HepG2 (cell line): Measurements from ENCODE around the gene SLC7A10. TPM values are rescaled to one million over a fixed set of nuclear protein-coding genes. Genes with fewer than 3 reads are reported as not detected.

Source experiments
- EP300 ChIP-seq, 3 experiments: sonication (generic) in 1 of 3; formaldehyde crosslinking in 1 of 3; IDR thresholded peaks; 2 replicates each; pipeline versions ENCODE4 v1.5.1 to v1.6.1; 2011 to 2020; ENCODE audit warnings: low read depth in 2 of 3, low read length in 2 of 3, borderline replicate concordance in 1 of 3, improper control_type of control experiment in 1 of 3, mild to moderate bottlenecking in 1 of 3, missing genetic modification reagents in 1 of 3, moderate library complexity in 1 of 3
- EZH2 ChIP-seq: conservative IDR thresholded peaks from 2 replicates; pipeline ENCODE4 v1.6.1; 2012; ENCODE audit warnings: mild to moderate bottlenecking, low read depth, low read length, moderate library complexity
- FOXO4 ChIP-seq: sonication (generic); formaldehyde crosslinking; conservative IDR thresholded peaks from 2 replicates; pipeline ENCODE4 v1.8.1; 2023; ENCODE audit warnings: missing genetic modification reagents
- GATA4 ChIP-seq: sonication (generic); IDR thresholded peaks from 2 replicates; pipeline ENCODE4 v1.6.1; 2016; ENCODE audit warnings: antibody characterized with exemption, low read depth, borderline replicate concordance
- GFI1 ChIP-seq: sonication (generic); formaldehyde crosslinking; IDR thresholded peaks from 2 replicates; pipeline ENCODE4 v1.5.0; 2020; ENCODE audit warnings: missing genetic modification reagents, mild to moderate bottlenecking, borderline replicate concordance
- HDAC1 ChIP-seq: sonication (generic); formaldehyde crosslinking; IDR thresholded peaks from 2 replicates; pipeline ENCODE4 v1.5.1; 2020; ENCODE audit warnings: mild to moderate bottlenecking, missing genetic modification reagents
- HMGXB4 ChIP-seq, 2 experiments: sonication (generic) in 1 of 2; formaldehyde crosslinking in 1 of 2; IDR thresholded peaks; 2 replicates each; pipeline versions ENCODE4 v1.4.0 to v1.6.1; 2018 to 2020; ENCODE audit warnings: missing genetic modification reagents in 2 of 2, borderline replicate concordance in 1 of 2, low read depth in 1 of 2, mild to moderate bottlenecking in 1 of 2, missing biosample characterization in 1 of 2
- KDM6A ChIP-seq: IDR thresholded peaks from 2 replicates; pipeline ENCODE4 v1.6.1; 2016; ENCODE audit warnings: low read depth
- MTA3 ChIP-seq: sonication (generic); formaldehyde crosslinking; IDR thresholded peaks from 2 replicates; pipeline ENCODE4 v1.4.0; 2020; ENCODE audit warnings: missing genetic modification reagents
- NCOA2 ChIP-seq: sonication (generic); formaldehyde crosslinking; IDR thresholded peaks from 2 replicates; pipeline ENCODE4 v1.8.0; 2022; ENCODE audit warnings: inconsistent platforms
- RBFOX2 ChIP-seq: fragments of 200-400 bp; formaldehyde crosslinking; IDR thresholded peaks from 2 replicates; pipeline ENCODE4 v1.6.1; 2017; ENCODE audit warnings: low read depth, mild to moderate bottlenecking, low read length
- RORA ChIP-seq: sonication (generic); formaldehyde crosslinking; IDR thresholded peaks from 2 replicates; pipeline ENCODE4 v1.5.0; 2020; ENCODE audit warnings: mild to moderate bottlenecking, missing genetic modification reagents, moderate library complexity
- SETDB1 ChIP-seq: sonication (generic); formaldehyde crosslinking; IDR thresholded peaks from 2 replicates; pipeline ENCODE4 v1.5.1; 2020; ENCODE audit warnings: missing genetic modification reagents, mild to moderate bottlenecking, borderline replicate concordance
- SIX4 ChIP-seq: sonication (generic); formaldehyde crosslinking; IDR thresholded peaks from 2 replicates; pipeline ENCODE4 v1.4.0; 2020; ENCODE audit warnings: missing genetic modification reagents
- YEATS4 ChIP-seq: sonication (generic); formaldehyde crosslinking; IDR thresholded peaks from 2 replicates; pipeline ENCODE4 v1.4.0; 2020; ENCODE audit warnings: missing genetic modification reagents, borderline replicate concordance
- ZBTB25 ChIP-seq: IDR thresholded peaks from 2 replicates; pipeline ENCODE4 v1.6.1; 2018; ENCODE audit warnings: missing genetic modification reagents
- ZBTB38 ChIP-seq: sonication (generic); formaldehyde crosslinking; IDR thresholded peaks from 2 replicates; pipeline ENCODE4 v1.5.1; 2020; ENCODE audit warnings: mild to moderate bottlenecking, missing genetic modification reagents
- ZKSCAN5 ChIP-seq: sonication (generic); formaldehyde crosslinking; IDR thresholded peaks from 2 replicates; pipeline ENCODE4 v1.5.1; 2020; ENCODE audit warnings: mild to moderate bottlenecking, missing genetic modification reagents
- ZNF446 ChIP-seq: sonication (generic); formaldehyde crosslinking; IDR thresholded peaks from 2 replicates; pipeline ENCODE4 v1.5.0; 2020; ENCODE audit warnings: mild to moderate bottlenecking, missing genetic modification reagents
- ZNF563 ChIP-seq: sonication (generic); formaldehyde crosslinking; IDR thresholded peaks from 2 replicates; pipeline ENCODE4 v1.8.0; 2022; ENCODE audit warnings: mild to moderate bottlenecking, moderate library complexity, missing genetic modification reagents
- ZNF564 ChIP-seq: sonication (generic); formaldehyde crosslinking; IDR thresholded peaks from 2 replicates; pipeline ENCODE4 v1.8.1; 2023; ENCODE audit warnings: mild to moderate bottlenecking, missing genetic modification reagents
- ZNF607 ChIP-seq: sonication (generic); formaldehyde crosslinking; IDR thresholded peaks from 2 replicates; pipeline ENCODE4 v1.5.1; 2020; ENCODE audit warnings: missing genetic modification reagents, mild to moderate bottlenecking, borderline replicate concordance
- ZNF776 ChIP-seq: sonication (generic); formaldehyde crosslinking; IDR thresholded peaks from 2 replicates; pipeline ENCODE4 v1.4.0; 2020; ENCODE audit warnings: mild to moderate bottlenecking, missing genetic modification reagents
- polyA plus RNA-seq, 8 experiments: library from polyadenylated mRNA; depleted of rRNA in 3 of 8; stranded (reverse) in 7 of 8; unstranded in 1 of 8; fragments of >200 nt; fragmentation: Illumina TruSeq in 4 of 8; extraction: Trizol in 4 of 8; gene quantifications; 2 replicates each; pipeline versions ENCODE4 v1.2.1 to v1.2.3, GENCODE V29; 2011 to 2016; ENCODE audit warnings: low read depth in 4 of 8, missing spikeins in 1 of 8, mixed read lengths in 1 of 8; ENCODE audit not compliant: insufficient read depth in 1 of 8
- total RNA-seq, 5 experiments: library from RNA; depleted of rRNA; stranded (reverse); fragments of >200 nt; fragmentation: Illumina TruSeq; extraction: Trizol; gene quantifications; 2 replicates each; pipeline ENCODE4 v1.2.3, GENCODE V29; 2016; ENCODE audit warnings: low read depth in 1 of 5
- TF ChIP-seq, protein P1 (sequence below): sonication (generic); formaldehyde crosslinking; IDR thresholded peaks from 2 replicates; pipeline ENCODE4 v1.4.0; 2020; ENCODE audit warnings: missing genetic modification reagents, borderline replicate concordance

Gene SLC7A10
- total and polyA plus RNA-seq, 2 of the 13 experiments (the other 11 are each of a cell fraction or from before 2014, with no cell fraction given), result 1.1 to 2.2 TPM

GRCh38 chr19:33194886-33195644, 30.6 kb downstream of the SLC7A10 start (continued):
- peak; percentile 82; the same call in 1 of the 2 replicates for TF ChIP-seq ZNF563 (CRISPR knock-in tag)
- TF ChIP-seq, protein P1, sequence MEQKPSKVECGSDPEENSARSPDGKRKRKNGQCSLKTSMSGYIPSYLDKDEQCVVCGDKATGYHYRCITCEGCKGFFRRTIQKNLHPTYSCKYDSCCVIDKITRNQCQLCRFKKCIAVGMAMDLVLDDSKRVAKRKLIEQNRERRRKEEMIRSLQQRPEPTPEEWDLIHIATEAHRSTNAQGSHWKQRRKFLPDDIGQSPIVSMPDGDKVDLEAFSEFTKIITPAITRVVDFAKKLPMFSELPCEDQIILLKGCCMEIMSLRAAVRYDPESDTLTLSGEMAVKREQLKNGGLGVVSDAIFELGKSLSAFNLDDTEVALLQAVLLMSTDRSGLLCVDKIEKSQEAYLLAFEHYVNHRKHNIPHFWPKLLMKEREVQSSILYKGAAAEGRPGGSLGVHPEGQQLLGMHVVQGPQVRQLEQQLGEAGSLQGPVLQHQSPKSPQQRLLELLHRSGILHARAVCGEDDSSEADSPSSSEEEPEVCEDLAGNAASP (CRISPR knock-in tag), result peak; percentile 81; the same call in 1 of the 2 replicates
- TF ChIP-seq GATA4, result no peak
- no peak for TF ChIP-seq RORA (CRISPR knock-in tag)
- TF ChIP-seq EP300 (IDR thresholded peaks at IDR 0.05; ENCODE audit: low read depth in 2 of 2, low read length in 2 of 2), result no peak
- TF ChIP-seq EP300 (CRISPR knock-in tag; IDR thresholded peaks at IDR 0.05; ENCODE audit: borderline replicate concordance), result no peak
- TF ChIP-seq YEATS4, result no peak; the same call in 1 of the 2 replicates
- TF ChIP-seq ZNF564 (CRISPR knock-in tag), result peak; percentile 76
- no peak; the same call in 1 of the 2 replicates for TF ChIP-seq HDAC1 (CRISPR knock-in tag)
- peak; percentile 36; the same call in 1 of the 2 replicates for TF ChIP-seq ZNF776 (CRISPR knock-in tag)
- TF ChIP-seq FOXO4, result 0 out of 2 replicates have a peak, but pooled peaks have one; percentile 47
- TF ChIP-seq GFI1 (CRISPR knock-in tag), result 0 out of 2 replicates have a peak, but pooled peaks have one; percentile 24
- no peak for TF ChIP-seq NCOA2 (CRISPR knock-in tag)
- peak in 1 of 2 experiments; percentile 60; a peak in 1 of 4 replicates for TF ChIP-seq HMGXB4 (CRISPR knock-in tag; IDR thresholded peaks at IDR 0.05; ENCODE audit: borderline replicate concordance in 1 of 2, low read depth in 1 of 2)
- no peak for TF ChIP-seq EZH2
- 0 out of 2 replicates have a peak, but pooled peaks have one; percentile 34 for TF ChIP-seq ZNF607 (CRISPR knock-in tag)
- TF ChIP-seq SETDB1 (CRISPR knock-in tag), result no peak
- TF ChIP-seq RBFOX2, result peak; percentile 80
- peak; percentile 9; the same call in 1 of the 2 replicates for TF ChIP-seq ZBTB38 (CRISPR knock-in tag)
- TF ChIP-seq KDM6A (CRISPR knock-in tag), result no peak
- no peak for TF ChIP-seq ZBTB25
- peak; percentile 60; the same call in 1 of the 2 replicates for TF ChIP-seq ZNF446 (CRISPR knock-in tag)
- no peak for TF ChIP-seq MTA3 (CRISPR knock-in tag)
- no peak for TF ChIP-seq SIX4 (CRISPR knock-in tag)
- TF ChIP-seq ZKSCAN5 (CRISPR knock-in tag), result no peak
